ENCODE measurements around the gene EPHA4.
A peak's percentile ranks its signal among the peaks of the same experiment; 100 is the strongest.

The EPHA4 gene

DNA sequence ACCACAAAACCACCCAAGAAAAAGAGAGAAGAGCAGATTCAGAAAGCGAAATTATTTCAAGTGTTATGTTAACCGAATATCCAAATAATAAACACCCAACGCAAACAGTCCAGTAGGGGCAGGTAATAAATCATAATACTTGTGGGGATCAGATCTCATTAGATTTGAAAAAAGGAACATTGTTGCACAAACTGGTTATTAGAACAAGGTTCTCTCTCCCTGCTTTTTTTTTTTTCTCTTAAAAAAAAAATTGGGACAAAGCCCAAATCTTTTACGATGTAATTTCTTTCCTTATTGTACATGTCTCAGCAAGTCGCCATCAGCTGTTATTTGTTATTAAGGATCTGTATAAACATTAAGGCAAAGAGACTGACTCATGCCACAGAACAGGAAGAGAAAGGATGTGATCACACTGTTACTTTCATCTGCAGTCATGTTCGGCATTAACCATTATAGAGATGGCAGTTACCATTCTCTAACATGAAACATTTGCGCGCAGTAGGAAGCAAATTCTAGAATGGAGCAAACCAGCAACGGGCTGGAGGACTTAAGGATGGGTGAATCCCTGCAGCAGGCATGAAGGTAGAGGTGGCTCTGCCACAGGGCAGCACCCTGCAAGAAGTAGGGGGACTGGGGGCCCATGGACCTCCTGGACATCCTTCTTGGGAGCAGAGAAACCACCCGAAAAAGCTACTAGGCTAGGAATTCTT is 42.0 kb downstream of the EPHA4 start:
- H3K27ac ChIP-seq: peak overlapping the region; percentile 51
- ChIA-PET CTCF (no interaction called here), POLR2A (ENCODE audit: low non-redundant PET) (interaction anchor here (0.7 kb wide), 1 partner anchor 462 kb away, joined by 3 read pairs; no protein-coding TSS in a partner anchor)
- DNase-seq (ENCODE audit: low spot score): peak; percentile 86
- TF ChIP-seq CTCF (conservative IDR thresholded peaks at IDR 0.05; ENCODE audit: low read depth): no peak

DNA sequence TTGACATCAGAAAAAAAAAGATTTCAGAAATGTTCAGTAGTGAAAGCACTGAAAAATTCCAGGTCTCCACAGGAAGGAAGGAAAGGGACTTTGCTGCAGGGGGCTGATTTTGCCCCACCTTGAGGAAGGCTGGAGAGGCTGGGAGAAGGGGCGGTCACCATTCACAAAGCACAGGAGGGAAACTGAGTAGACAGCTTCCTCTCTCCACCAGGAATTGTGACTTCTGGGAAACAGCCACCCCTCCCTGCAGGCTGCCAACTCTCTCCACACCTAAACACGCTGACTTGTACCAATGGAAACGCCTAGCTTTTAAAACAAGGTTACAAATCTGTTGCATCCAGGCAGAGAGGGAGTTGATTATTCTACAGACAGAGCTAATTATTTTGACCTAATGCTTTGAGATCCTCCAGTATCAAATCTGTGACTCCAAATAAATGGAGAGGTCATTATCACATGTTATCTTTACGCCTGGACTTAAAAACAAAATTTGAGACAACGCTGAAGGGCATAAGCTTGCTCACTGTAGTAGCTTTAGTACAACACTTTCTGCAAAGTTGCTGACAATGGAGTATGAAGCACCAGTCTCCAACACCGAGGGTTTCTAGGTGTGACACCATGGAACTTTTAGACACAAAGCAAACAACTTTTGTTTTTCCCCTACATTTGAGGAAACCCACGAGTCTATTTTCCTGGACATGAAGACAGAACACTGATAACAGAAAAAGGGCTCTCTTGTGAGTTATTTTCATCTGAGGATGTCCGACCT is 42.7 kb downstream of the EPHA4 start:
- no peak for DNase-seq (ENCODE audit: low spot score)
- no peak overlapping the region for H3K27ac ChIP-seq
- no peak for TF ChIP-seq CTCF (conservative IDR thresholded peaks at IDR 0.05; ENCODE audit: low read depth)
- POLR2A ChIA-PET (ENCODE audit: low non-redundant PET): interaction anchor here (0.7 kb wide), 1 partner anchor 461 kb away, joined by 3 read pairs; no protein-coding TSS in a partner anchor
- CTCF ChIA-PET: interaction anchor here (0.6 kb wide), 1 partner anchor 347 kb away, joined by 3 read pairs; no protein-coding TSS in a partner anchor

DNA sequence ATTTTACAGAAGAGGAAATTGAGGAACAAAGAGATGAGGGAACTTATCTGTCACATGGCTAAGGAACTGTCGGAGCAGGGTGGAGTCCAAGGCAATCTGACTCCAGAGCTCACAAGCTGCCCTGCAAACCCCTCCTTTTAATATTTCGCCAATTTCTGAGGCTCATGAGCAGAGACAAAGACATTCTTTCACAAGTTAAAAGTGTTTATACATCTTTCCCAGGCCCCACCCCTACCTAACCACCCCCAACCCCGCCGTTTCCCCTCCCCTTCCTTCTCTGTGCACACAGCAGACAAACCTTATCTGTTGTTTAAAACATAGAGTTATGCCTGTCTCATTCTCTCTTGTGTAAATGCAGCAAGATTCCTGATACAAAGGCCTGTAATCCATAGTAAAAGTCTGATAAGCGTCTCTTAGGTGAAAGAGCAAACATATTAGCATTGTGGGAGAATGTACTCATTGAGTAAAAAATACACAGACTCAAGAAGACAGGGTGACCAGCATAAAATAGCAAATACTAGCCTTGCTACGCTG is 44.3 kb downstream of the EPHA4 start:
- POLR2A ChIA-PET (ENCODE audit: low non-redundant PET): no interaction called here
- no peak for DNase-seq (ENCODE audit: low spot score)
- CTCF ChIA-PET: no interaction called here
- no peak for TF ChIP-seq CTCF (conservative IDR thresholded peaks at IDR 0.05; ENCODE audit: low read depth)
- H3K27ac ChIP-seq: no peak overlapping the region

GRCh38 chr2:221524158-221524557 is 47.9 kb downstream of the EPHA4 start:
- POLR2A ChIA-PET (ENCODE audit: low non-redundant PET): no interaction called here
- no peak for TF ChIP-seq CTCF (conservative IDR thresholded peaks at IDR 0.05; ENCODE audit: low read depth)
- CTCF ChIA-PET: no interaction called here
- no peak overlapping the region for H3K27ac ChIP-seq
- no peak for DNase-seq (ENCODE audit: low spot score)

DNA sequence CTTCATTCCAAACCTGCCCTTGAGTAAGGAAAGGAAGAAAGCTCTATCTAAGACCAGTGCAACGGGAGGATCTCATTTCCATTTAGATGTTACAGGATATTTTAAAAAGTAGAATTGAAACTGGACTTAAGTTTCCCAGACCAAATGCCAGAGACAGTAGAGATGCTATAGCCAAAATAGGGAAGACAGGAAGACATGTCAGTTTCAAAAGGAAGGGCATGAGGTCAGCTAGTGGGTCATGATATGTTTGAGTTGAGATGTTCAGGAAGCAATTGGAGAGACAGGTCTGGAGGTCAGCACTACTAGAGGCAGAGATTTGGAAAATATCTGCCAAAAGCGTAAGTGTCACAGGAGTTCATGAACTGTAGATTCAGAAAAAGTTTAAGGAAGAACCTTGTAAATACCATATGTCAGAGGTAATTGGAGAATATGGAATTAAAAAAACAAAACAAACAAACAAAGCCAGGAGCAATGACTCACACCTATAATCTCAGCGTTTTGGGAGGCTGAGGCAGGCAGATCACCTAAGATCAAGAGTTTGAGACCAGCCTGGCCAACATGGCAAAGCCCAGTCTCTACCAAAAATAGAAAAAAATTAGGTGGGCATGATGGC is 50.8 kb downstream of the EPHA4 start:
- TF ChIP-seq CTCF (conservative IDR thresholded peaks at IDR 0.05; ENCODE audit: low read depth): no peak
- ChIA-PET POLR2A (ENCODE audit: low non-redundant PET) (no interaction called here), CTCF (interaction anchor here (0.6 kb wide), 1 partner anchor 864 kb away, joined by 3 read pairs; no protein-coding TSS in a partner anchor)
- no peak overlapping the region for H3K27ac ChIP-seq
- no peak for DNase-seq (ENCODE audit: low spot score)

DNA sequence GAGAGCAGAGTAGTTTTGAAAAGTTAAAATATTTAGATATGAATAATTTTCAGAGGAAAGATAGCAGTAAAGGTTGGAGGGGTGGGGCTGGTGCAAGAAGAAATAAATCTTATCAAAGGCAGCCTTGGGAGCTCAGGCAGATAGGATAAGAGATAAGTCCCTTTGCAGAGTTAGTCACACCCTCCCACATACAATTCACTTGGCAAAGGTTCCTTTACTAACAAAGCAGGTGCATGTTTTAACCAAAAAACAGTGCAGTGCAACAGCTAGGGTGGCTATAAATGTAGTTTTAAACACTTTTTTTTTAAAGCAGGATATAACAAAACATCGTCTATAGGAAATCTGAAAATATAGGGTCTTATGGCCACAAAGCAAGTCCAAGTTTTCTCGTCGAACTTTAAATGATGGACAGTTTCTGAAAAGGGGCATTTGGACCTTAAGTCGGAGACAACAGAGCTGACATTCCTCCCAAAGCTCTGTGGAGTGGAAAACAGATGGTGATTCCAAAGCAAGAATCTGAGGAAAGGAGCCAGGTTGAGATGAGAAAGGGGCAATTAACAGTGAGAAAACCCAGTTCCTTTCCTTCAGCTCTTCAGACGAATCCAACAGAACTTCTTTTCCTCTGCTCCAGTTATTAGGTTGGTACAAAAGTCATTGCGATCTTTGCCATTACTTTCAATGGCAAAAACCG is 53.0 kb downstream of the EPHA4 start:
- CTCF ChIA-PET: interaction anchor here (0.6 kb wide), 1 partner anchor 29 kb away, joined by 3 read pairs; no protein-coding TSS in a partner anchor
- no peak for DNase-seq (ENCODE audit: low spot score)
- POLR2A ChIA-PET (ENCODE audit: low non-redundant PET): no interaction called here
- no peak for TF ChIP-seq CTCF (conservative IDR thresholded peaks at IDR 0.05; ENCODE audit: low read depth)
- no peak overlapping the region for H3K27ac ChIP-seq
